Hindlimb muscle (tissue), 1 donor: ENCODE data around the gene SOX14. TPM values are rescaled to one million over a fixed set of nuclear protein-coding genes. Genes with fewer than 3 reads are reported as not detected.

Source experiments
- DNase-seq: peaks from one replicate; pipeline ENCODE4 v3.0.0-alpha.2; 2013
- polyA plus RNA-seq: library from polyadenylated mRNA; unstranded; fragments of 120-200 nt; gene quantifications from one replicate; pipeline ENCODE4 v1.2.1, GENCODE V29; 2013; ENCODE audit not compliant: insufficient read length

SOX14 gene
- polyA plus RNA-seq, result not detected

- no peak for DNase-seq
Measured at GRCh38 chr3:137764001-137764433, at the start of gene SOX14. Gene SOX14, plus strand, starts transcription at chr3:137764315. Its CDS starts 470 bp downstream, at chr3:137764785.

GRCh38 chr3:137714551-137714950 is 49.6 kb upstream of the SOX14 start:
- DNase-seq, result no peak

DNA sequence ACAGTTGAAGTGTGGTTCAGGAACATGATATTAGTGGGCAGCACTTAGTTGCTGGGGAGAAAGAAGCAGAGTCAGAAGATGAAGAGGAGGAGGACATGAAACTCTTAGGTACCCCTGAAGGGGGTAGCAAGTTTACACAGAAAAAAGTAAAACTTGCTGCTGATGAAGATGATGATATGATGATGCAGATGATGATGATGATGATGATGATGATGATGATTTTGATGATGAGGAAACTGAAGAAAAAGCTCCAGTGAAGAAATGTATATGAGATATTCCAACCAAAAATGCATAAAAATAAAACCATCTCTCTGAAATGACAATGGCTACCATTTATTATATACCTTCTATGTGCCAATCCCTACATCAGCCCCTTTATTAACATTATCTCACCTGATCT is 39.9 kb upstream of the SOX14 start:
- DNase-seq, result no peak

DNA sequence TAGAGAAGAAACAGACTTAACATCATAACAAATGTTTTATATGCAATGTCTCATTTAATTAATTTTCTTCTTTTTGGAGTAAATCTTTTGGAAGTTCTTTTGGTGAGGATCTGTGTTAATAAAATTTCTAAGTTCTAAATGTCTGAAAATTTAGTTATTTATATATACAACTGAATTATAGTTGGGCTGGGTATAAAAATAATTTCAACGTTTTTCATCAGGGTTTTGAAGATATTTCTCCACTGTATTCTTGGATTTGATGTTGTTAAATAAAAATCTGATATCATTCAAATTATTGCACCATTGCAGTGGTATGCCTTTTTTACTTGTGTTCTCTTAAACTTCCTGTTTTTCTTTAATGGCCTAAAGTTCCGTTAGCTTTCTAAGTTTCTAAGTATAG is 26.9 kb upstream of the SOX14 start:
- no peak for DNase-seq

DNA sequence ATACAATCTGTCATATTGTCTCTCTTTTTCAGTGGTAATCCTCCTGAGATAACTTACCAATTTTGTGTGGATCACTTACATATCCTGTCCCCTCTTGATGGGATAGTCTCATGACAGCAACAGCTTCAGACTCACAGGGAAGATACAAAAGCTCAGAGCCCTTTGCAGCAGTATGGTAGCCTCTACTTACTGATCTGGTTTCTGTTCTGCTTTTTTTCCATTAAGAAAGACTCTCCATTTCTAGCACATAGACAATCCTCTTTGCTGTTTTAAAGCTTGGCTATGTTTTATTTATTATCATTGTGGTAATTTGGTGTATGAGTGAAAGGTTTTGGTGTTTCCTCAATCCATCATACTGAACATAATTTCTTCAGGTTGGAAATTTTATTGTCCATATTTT is 25.4 kb upstream of the SOX14 start:
- DNase-seq, result no peak

DNA sequence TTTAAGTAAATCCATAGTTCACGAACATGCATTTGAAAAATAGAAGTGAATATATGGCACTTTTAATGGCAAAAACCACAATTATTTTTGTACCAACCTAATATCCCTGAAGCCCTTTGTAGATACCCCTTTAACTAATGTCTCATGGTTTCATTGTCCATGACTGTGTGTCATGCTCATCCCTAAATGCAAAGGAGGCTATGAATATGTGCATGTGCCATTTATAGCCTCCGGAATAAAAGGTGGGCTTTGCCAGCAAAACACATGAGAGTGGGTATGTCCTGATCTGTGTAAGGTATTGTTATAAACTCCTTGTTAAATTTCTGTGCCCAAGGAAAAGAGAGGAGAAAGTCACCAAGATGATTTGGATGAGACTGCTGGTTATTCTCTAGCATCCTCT is 20.5 kb upstream of the SOX14 start:
- no peak for DNase-seq

- no peak for DNase-seq
Measured at GRCh38 chr3:137746808-137747207, 17.3 kb upstream of the SOX14 start.

DNA sequence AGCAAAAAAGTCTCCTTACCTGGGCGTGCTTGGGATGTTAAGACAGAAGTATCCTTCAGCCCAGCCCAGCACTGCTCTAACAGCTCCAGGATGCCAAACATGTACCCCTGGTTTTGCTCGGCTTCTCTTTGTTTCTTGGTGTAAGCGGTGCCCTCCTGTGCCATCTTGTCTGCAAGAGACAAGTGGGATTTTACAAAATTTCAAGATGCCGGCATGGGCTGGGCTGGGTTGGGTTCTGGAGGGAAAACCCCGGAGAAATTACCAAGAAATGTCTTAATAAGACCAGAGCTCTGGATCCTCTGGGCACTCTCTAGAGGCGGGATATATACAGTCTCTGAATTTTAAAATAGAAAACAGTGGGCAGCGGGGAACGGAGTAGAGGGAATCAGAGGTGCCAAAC is 4.6 kb upstream of the SOX14 start:
- no peak for DNase-seq

- no peak for DNase-seq
Measured at GRCh38 chr3:137760341-137761098, 3.6 kb upstream of the SOX14 start.

GRCh38 chr3:137761099-137761562 is 3.0 kb upstream of the SOX14 start:
- DNase-seq, result no peak

DNA sequence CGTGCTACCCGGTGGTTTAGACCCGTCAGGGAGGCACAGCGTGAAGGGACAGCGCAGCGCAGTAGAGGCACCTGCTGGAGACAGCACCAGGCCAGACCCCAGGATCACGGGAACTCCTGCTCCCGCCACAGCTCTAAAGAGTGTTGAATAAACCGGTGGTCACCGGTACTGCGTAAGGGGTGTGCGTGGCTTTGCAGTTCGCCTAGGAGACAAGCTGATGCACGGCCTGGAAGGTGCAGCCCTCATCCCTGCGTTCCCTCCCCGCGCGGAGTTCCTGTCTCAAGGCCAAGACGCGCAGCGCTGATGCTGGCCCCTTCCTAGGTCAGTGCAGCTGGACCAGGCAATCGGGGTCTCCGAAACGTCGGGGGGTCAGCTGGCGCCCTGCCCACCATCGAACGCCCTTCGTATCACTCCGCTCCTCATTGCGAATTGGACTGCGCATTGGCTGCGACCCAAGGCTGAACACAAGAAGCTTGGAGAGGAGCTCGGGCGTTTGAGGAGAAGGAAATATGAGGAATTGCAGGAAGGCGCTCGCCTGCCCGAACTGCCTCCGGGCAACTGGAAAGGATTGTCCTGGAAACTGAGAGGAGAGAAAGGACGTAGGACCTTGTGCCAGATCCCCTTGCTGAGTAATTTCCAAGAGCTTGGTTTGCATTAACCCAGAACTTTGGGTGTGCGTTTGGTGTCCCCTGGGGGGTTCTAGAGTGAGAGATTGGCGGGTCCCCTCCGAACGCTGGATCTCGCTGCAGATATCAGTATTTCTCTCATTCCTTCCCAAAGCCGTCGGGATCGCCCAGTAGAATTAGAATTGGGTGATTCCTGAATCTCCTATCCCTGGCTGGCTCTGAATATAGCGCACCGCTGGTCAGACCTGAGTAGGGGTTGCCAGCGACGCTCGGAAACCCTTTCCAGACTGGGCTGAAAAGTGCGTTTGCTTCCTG is 2.3 kb upstream of the SOX14 start:
- no peak for DNase-seq

- DNase-seq, result no peak
Measured at GRCh38 chr3:137762674-137763593, 1.2 kb upstream of the SOX14 start.

GRCh38 chr3:137763594-137763938 is 549 bp upstream of the SOX14 start:
- no peak for DNase-seq

DNA sequence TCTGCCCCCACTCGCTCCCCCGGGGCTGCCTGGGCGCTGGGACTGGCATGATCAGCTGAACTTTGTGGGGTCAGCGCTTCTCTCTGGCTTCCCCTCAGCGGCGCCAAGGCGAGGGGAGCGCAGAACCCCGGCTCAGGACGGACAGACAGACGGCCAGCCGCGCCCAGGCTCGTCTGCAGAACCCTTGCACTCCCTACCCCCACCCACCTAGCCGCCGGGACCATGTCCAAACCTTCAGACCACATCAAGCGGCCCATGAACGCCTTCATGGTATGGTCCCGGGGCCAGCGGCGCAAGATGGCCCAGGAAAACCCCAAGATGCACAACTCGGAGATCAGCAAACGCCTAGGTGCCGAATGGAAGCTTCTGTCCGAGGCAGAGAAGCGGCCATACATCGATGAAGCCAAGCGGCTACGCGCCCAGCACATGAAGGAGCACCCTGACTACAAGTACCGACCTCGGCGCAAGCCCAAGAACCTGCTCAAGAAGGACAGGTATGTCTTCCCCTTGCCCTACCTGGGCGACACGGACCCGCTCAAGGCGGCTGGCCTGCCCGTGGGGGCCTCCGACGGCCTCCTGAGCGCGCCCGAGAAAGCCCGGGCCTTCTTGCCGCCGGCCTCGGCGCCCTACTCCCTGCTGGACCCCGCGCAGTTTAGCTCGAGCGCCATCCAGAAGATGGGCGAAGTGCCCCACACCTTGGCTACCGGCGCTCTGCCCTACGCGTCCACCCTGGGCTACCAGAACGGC is 621 bp downstream of the SOX14 start:
- DNase-seq, result no peak

DNA sequence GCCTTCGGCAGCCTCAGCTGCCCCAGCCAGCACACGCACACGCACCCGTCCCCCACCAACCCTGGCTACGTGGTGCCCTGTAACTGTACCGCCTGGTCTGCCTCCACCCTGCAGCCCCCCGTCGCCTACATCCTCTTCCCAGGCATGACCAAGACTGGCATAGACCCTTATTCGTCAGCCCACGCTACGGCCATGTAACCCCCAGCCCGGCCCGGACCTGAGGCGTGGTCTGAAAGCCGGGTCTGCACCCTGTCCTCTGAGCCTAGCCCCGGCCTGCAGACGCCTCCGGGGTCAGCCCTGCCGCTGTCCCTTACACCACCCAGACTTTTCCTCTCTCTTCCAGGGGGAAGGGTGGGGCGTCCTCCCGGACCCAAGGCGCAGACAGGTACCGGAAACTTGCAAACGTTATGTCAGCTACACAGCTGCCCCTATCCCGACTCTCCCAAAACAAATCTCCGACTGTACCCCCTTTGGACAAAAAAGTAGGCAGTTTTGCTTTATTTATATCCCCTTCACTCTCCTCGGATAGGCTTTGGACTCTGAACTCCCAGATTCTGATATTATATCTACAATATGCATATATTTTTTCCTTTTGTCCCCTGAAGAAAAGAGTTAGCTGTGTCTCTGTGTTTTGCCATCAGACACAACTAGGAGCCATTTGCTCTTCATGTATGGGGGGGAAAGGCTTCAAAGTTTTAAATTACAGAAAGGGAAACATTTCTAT is 1.4 kb downstream of the SOX14 start:
- no peak for DNase-seq

GRCh38 chr3:137766041-137766875 is 2.1 kb downstream of the SOX14 start:
- DNase-seq, result no peak

GRCh38 chr3:137766876-137767537 is 2.9 kb downstream of the SOX14 start:
- no peak for DNase-seq

DNA sequence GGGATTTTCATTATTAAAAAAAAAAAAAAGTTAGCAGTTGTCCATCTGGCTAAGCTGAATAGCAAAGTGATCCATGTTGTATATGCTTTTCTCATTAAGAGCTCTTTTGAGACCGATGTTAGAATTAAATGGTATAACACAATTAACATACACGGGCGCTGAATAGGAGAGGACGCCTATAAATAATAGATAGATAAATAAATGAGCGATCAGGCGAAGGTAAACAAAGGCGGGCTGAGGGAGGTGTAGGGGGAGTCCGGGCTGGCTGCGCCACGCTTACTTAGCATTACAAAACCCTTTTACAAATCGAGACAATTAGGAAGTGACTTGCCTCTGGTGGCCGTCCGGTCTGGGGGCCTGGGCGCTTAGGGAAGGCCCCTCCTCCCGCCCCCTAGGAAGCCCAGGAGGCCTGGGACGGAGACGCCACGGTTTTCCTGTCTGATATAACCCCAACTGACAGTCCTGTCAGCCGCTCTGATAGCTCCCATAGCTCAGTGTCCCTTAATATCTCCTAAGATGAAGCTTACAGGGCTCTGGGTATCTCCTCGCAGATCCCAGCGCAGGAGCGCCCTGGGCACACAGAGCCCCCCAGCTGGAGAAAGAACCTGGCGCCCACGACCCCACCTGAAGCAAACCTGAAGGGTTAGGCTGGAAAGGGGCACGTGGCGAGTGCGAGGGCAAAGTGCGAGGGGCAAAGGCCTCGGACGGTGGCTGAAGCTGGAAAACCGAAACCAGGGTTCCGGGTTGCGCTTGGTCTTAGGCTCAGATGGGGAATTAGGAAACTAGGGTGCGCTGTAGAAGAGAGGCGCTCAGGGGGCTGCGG is 3.6 kb downstream of the SOX14 start:
- DNase-seq, result no peak
